ENCODE results near the gene NDUFAF3. TPM values are rescaled to one million over a fixed set of nuclear protein-coding genes. Genes with fewer than 3 reads are reported as not detected.

The NDUFAF3 gene
- polyA plus RNA-seq, 1 of the 3 experiments (the other 2 are of a cell fraction) = 104 TPM

GRCh38 chr3:48996640-48997039 is 25.3 kb upstream of the NDUFAF3 start:
- CTCF ChIA-PET = interaction anchor here (1.2 to 3.5 kb wide), 6 partner anchors 10 to 32 kb away, joined by 3 to 26 read pairs (median 8); partner anchors contain the start of genes IMPDH2, NDUFAF3 and WDR6
- 86% methylated on average over 4 of the region's 8 CpGs for WGBS (ENCODE audit: low lambda C conversion rate)

GRCh38 chr3:48997102-48997635 is 24.8 kb upstream of the NDUFAF3 start:
- POLR2A ChIA-PET = interaction anchor here (1.5 to 5.7 kb wide), 3 partner anchors 9 to 17 kb away, joined by 5 to 44 read pairs (median 5); partner anchors contain the start of gene WDR6
- H3K27ac ChIP-seq (ENCODE audit: low read depth in 2 of 2, low read length in 1 of 2) = peak overlapping the region in 1 of 2 experiments; percentile 81; a peak in 2 of 4 replicates
- H2AFZ ChIP-seq (ENCODE audit: low read depth) = no peak overlapping the region
- H3K9me2 ChIP-seq = no peaks in the 10 kb centered on the region
- H3K4me2 ChIP-seq = no peak overlapping the region
- WGBS (ENCODE audit: low lambda C conversion rate) = 100% methylated on average over 4 of the region's 8 CpGs
- H3K27me3 ChIP-seq (ENCODE audit: insufficient read depth) = no peaks in the 10 kb centered on the region
- CTCF ChIA-PET = interaction anchor here (1.2 to 3.5 kb wide), 7 partner anchors 10 to 32 kb away, joined by 3 to 26 read pairs (median 6); partner anchors contain the start of genes IMPDH2, NDUFAF3 and WDR6
- TF ChIP-seq IRF3 (IDR thresholded peaks at IDR 0.05; ENCODE audit: low read depth, low read length) = no peak
- no peak for TF ChIP-seq EZH2phosphoT487 (IDR thresholded peaks at IDR 0.05; ENCODE audit: borderline replicate concordance, low read depth)
- no peak for TF ChIP-seq FOXM1 (IDR thresholded peaks at IDR 0.05; ENCODE audit: low read depth)
- no peak for TF ChIP-seq GATA2 (CRISPR knock-in tag; IDR thresholded peaks at IDR 0.05)
- TF ChIP-seq FOSL2 (IDR thresholded peaks at IDR 0.05; ENCODE audit: borderline replicate concordance, low read depth) = no peak
- no peak for TF ChIP-seq EP300 (IDR thresholded peaks at IDR 0.05; ENCODE audit: borderline replicate concordance in 1 of 2, low read depth in 1 of 2, low read length in 1 of 2)
- no peak for TF ChIP-seq YY1 (IDR thresholded peaks at IDR 0.05; ENCODE audit: low read depth)
- no peak for TF ChIP-seq JUND (IDR thresholded peaks at IDR 0.05)
- no peak for TF ChIP-seq CHD2 (IDR thresholded peaks at IDR 0.05; ENCODE audit: low read length, partially characterized antibody)
- no peak for TF ChIP-seq NRF1 (IDR thresholded peaks at IDR 0.05; ENCODE audit: low read depth, low read length)
- H3K4me1 ChIP-seq (ENCODE audit: control insufficient read depth in 1 of 2, insufficient read depth in 2 of 2, low read depth in 1 of 2, low read length in 1 of 2) = peaks cover 0 to 29% of the 10 kb centered on the region in 2 experiments; a peak in 1 of 4 replicates
- peak; percentile 58 for DNase-seq
- no peaks in the 10 kb centered on the region for H3K9me3 ChIP-seq
- H3F3A ChIP-seq (replicated peaks; ENCODE audit: insufficient read depth) = no peaks in the 10 kb centered on the region
- no peak overlapping the region for H3K9ac ChIP-seq
- no peaks in the 10 kb centered on the region for H3K36me3 ChIP-seq (replicated peaks in 1 of 2; ENCODE audit: control insufficient read depth in 1 of 2, insufficient read depth in 2 of 2, low read length in 1 of 2)
- H4K20me1 ChIP-seq (ENCODE audit: insufficient read depth) = no peaks in the 10 kb centered on the region
- H3K4me3 ChIP-seq (ENCODE audit: low read depth in 2 of 2, low read length in 1 of 2) = no peak overlapping the region
- peaks cover 3% of the 10 kb centered on the region; the same call in 1 of the 2 replicates for H3K79me2 ChIP-seq (ENCODE audit: insufficient read depth)

More at GRCh38 chr3:48996640-48997039, 25.3 kb upstream of the NDUFAF3 start:
- Histone ChIP-seq H3K4me2 (no peak overlapping the region), H3K27me3 (ENCODE audit: insufficient read depth) (no peaks in the 10 kb centered on the region), H3K36me3 (replicated peaks in 1 of 2; ENCODE audit: control insufficient read depth in 1 of 2, insufficient read depth in 2 of 2, low read length in 1 of 2) (no peaks in the 10 kb centered on the region), H3K4me1 (ENCODE audit: control insufficient read depth in 1 of 2, insufficient read depth in 2 of 2, low read depth in 1 of 2, low read length in 1 of 2) (peaks cover 0 to 29% of the 10 kb centered on the region in 2 experiments; a peak in 1 of 4 replicates), H3K9me2 (no peaks in the 10 kb centered on the region), H3K27ac (ENCODE audit: low read depth in 2 of 2, low read length in 1 of 2) (no peak overlapping the region; a peak in 1 of 4 replicates), H3K9me3 (no peaks in the 10 kb centered on the region), H3K79me2 (ENCODE audit: insufficient read depth) (peaks cover 8% of the 10 kb centered on the region; the same call in 1 of the 2 replicates), H4K20me1 (ENCODE audit: insufficient read depth) (no peaks in the 10 kb centered on the region), H3K4me3 (ENCODE audit: low read depth in 2 of 2, low read length in 1 of 2) (no peak overlapping the region), H3F3A (replicated peaks; ENCODE audit: insufficient read depth) (no peaks in the 10 kb centered on the region), H3K9ac (no peak overlapping the region), H2AFZ (ENCODE audit: low read depth) (no peak overlapping the region)
- POLR2A ChIA-PET = interaction anchor here (1.5 to 5.7 kb wide), 3 partner anchors 9 to 18 kb away, joined by 5 to 44 read pairs (median 5); partner anchors contain the start of gene WDR6
- TF ChIP-seq JUND (IDR thresholded peaks at IDR 0.05) (no peak), USF1 (IDR thresholded peaks at IDR 0.05; ENCODE audit: borderline replicate concordance, low read depth) (no peak), TAF1 (IDR thresholded peaks at IDR 0.05; ENCODE audit: borderline replicate concordance, low read depth, low read length) (no peak)
- no peak for DNase-seq

Measured in SK-N-SH (cell line).